Left renal cortex interstitium (tissue), 4 donors: ENCODE results near the gene ZSWIM8. TPM values are rescaled to one million over a fixed set of nuclear protein-coding genes. Genes with fewer than 3 reads are reported as not detected.
"Not testable (repeated sequence)": the region's sequence is repeated elsewhere in the genome, so short reads cannot be mapped to it uniquely, and the experiment has no call there.

ENCODE experiments used
- DNase-seq, 4 donors: peaks; one replicate each; pipeline ENCODE4 v3.0.0-alpha.2; 2013; ENCODE audit warnings: low read depth in 4 of 4, low spot score in 2 of 4, missing footprints in 1 of 4
- polyA plus RNA-seq, 4 donors: library from polyadenylated mRNA; unstranded; fragments of 120-200 nt; gene quantifications; one replicate each; pipeline ENCODE4 v1.2.1, GENCODE V29; 2013; ENCODE audit not compliant: insufficient read length in 4 of 4

Gene ZSWIM8
- 100 to 1,000 TPM in 2 of 4 donors, 10 to 100 TPM in 2; 86.4 to 156 (median 101) TPM for polyA plus RNA-seq

- peak; percentile 90 to 97 (median 94) for DNase-seq
Observed at GRCh38 chr10:73785211-73785720, at the start of gene ZSWIM8. ZSWIM8 (plus strand) TSS chr10:73785606; CDS start chr10:73785879, 273 bp downstream.

GRCh38 chr10:73740501-73741254 is 44.7 kb upstream of the ZSWIM8 start:
- not testable (repeated sequence) for DNase-seq

GRCh38 chr10:73742454-73742734 is 43.0 kb upstream of the ZSWIM8 start:
- no peak for DNase-seq

- no peak for DNase-seq
Observed at GRCh38 chr10:73743327-73743904, 42.0 kb upstream of the ZSWIM8 start.

- peak; percentile 95 to 97 (median 96) for DNase-seq
Observed at GRCh38 chr10:73743905-73744663, 41.3 kb upstream of the ZSWIM8 start, which contains the start of gene SEC24C. SEC24C (plus strand) TSS chr10:73744372; CDS start chr10:73746833, 2,461 bp downstream.

- DNase-seq: no peak
Observed at GRCh38 chr10:73744664-73744975, 40.8 kb upstream of the ZSWIM8 start.

- DNase-seq: no peak
Observed at GRCh38 chr10:73746721-73747120, 38.7 kb upstream of the ZSWIM8 start.

GRCh38 chr10:73750819-73751218 is 34.6 kb upstream of the ZSWIM8 start:
- DNase-seq: no peak

GRCh38 chr10:73756183-73756582 is 29.2 kb upstream of the ZSWIM8 start:
- DNase-seq: no peak

- no peak for DNase-seq
Observed at GRCh38 chr10:73758704-73759511, 26.5 kb upstream of the ZSWIM8 start.

GRCh38 chr10:73759512-73760115 is 25.8 kb upstream of the ZSWIM8 start:
- DNase-seq: no peak

- DNase-seq: no peak
Observed at GRCh38 chr10:73761781-73762180, 23.6 kb upstream of the ZSWIM8 start.

GRCh38 chr10:73762915-73763314 is 22.5 kb upstream of the ZSWIM8 start:
- no peak for DNase-seq

- DNase-seq: no peak
Observed at GRCh38 chr10:73763343-73763742, 22.1 kb upstream of the ZSWIM8 start.

GRCh38 chr10:73765066-73765465 is 20.3 kb upstream of the ZSWIM8 start:
- no peak for DNase-seq

GRCh38 chr10:73768881-73769280 is 16.5 kb upstream of the ZSWIM8 start:
- DNase-seq: no peak

- no peak for DNase-seq
Observed at GRCh38 chr10:73769396-73769795, 16.0 kb upstream of the ZSWIM8 start.

GRCh38 chr10:73771722-73772280 is 13.6 kb upstream of the ZSWIM8 start:
- peak in 1 of 4 donors; percentile 79 for DNase-seq

- peak; percentile 60 to 72 (median 64) for DNase-seq
Observed at GRCh38 chr10:73772281-73773151, 12.9 kb upstream of the ZSWIM8 start.
